A549 (cell line): ENCODE results near the gene MAPKAPK3. TPM values are rescaled to one million over a fixed set of nuclear protein-coding genes. Genes with fewer than 3 reads are reported as not detected.
"Not testable (repeated sequence)": the region's sequence is repeated elsewhere in the genome, so short reads cannot be mapped to it uniquely, and the experiment has no call there.

ENCODE experiments used
- ATAC-seq, 2 experiments: fragments of 200-7000 bp in 1 of 2; fragments of >200 bp in 1 of 2; cut with Nextera tagmentation in 1 of 2; cut with Tn5 transposase in 1 of 2; 3 replicates each; pipeline versions ENCODE4 v1.8.0 to v1.9.1; 2018 to 2020; ENCODE audit warnings: mild to moderate bottlenecking in 1 of 2, moderate library complexity in 1 of 2
- CTCF ChIA-PET: fragments of 300-600 bp; sonication (Branson Sonifier 250); formaldehyde crosslinking; extraction: SDS; loops from one replicate; lab custom pipeline; 2021; ENCODE audit warnings: antibody characterized with exemption, inconsistent platforms; lab: Yijun Ruan, JAX
- POLR2A ChIA-PET: fragments of 350-600 bp; formaldehyde crosslinking; extraction: SDS; loops from one replicate; lab custom pipeline; 2021; ENCODE audit warnings: antibody characterized with exemption, inconsistent platforms; lab: Yijun Ruan, JAX
- DNase-seq, 2 experiments: peaks; one replicate each; pipeline versions ENCODE4 v3.0.0 to v3.0.0-alpha.2; 2011 to 2016; ENCODE audit warnings: low read depth in 1 of 2, low spot score in 1 of 2
- FAIRE-seq: peaks from 2 replicates; lab custom pipeline; 2011; peaks lifted over from hg19 to GRCh38; lab: Jason Lieb, UNC
- H3K27ac ChIP-seq, 2 experiments: fragments of >200 bp; sonication (Bioruptor Twin); formaldehyde crosslinking; 3 replicates each; pipeline ENCODE4 v1.5.1; 2016 to 2017
- H3K4me1 ChIP-seq: fragments of >200 bp; sonication (Bioruptor Twin); formaldehyde crosslinking; 3 replicates; pipeline ENCODE4 v1.6.1; 2016
- H3K4me2 ChIP-seq: fragments of >200 bp; sonication (Bioruptor Twin); formaldehyde crosslinking; 3 replicates; pipeline ENCODE4 v1.6.1; 2016
- H3K4me3 ChIP-seq: fragments of >200 bp; sonication (Bioruptor Twin); formaldehyde crosslinking; 3 replicates; pipeline ENCODE4 v1.5.1; 2016
- H3K9me3 ChIP-seq: fragments of >200 bp; sonication (Bioruptor Twin); formaldehyde crosslinking; 3 replicates; pipeline ENCODE4 v1.6.1; 2016
- CBX2 ChIP-seq: fragments of 200-600 bp; sonication (generic); IDR thresholded peaks from 2 replicates; pipeline ENCODE4 v1.6.1; 2016; ENCODE audit warnings: low read depth, mild to moderate bottlenecking, borderline replicate concordance
- CBX8 ChIP-seq: fragments of 200-600 bp; sonication (generic); IDR thresholded peaks from 2 replicates; pipeline ENCODE4 v1.6.1; 2016
- CEBPB ChIP-seq, 2 experiments: fragments of >200 bp in 1 of 2; sonication (Bioruptor Twin) in 1 of 2; formaldehyde crosslinking in 1 of 2; IDR thresholded peaks; 2 replicates each; pipeline ENCODE4 v1.6.1; 2012 to 2016
- CHD2 ChIP-seq: fragments of 150-350 bp; IDR thresholded peaks from 2 replicates; pipeline ENCODE4 v1.6.1; 2014; ENCODE audit warnings: low read length; ENCODE audit not compliant: partially characterized antibody
- CTCF ChIP-seq: fragments of >200 bp; sonication (Bioruptor Twin); formaldehyde crosslinking; IDR thresholded peaks from 3 replicates; pipeline ENCODE4 v1.5.1; 2016
- E2F6 ChIP-seq: IDR thresholded peaks from 2 replicates; pipeline ENCODE4 v1.6.1; 2012; ENCODE audit warnings: low read depth, borderline replicate concordance
- EHMT2 ChIP-seq: fragments of 200-600 bp; sonication (generic); IDR thresholded peaks from 2 replicates; pipeline ENCODE4 v1.6.1; 2016; ENCODE audit warnings: antibody characterized with exemption, low read depth, mild to moderate bottlenecking, moderate library complexity
- FOSB ChIP-seq: fragments of 250-450 bp; sonication (Bioruptor Pico); IDR thresholded peaks from 2 replicates; pipeline ENCODE4 v1.5.0; 2020; ENCODE audit warnings: mild to moderate bottlenecking, moderate library complexity
- FOSL2 ChIP-seq, 2 experiments: fragments of 450-650 bp in 1 of 2; fragments of >200 bp in 1 of 2; sonication (Bioruptor Twin) in 1 of 2; formaldehyde crosslinking; IDR thresholded peaks; 2 replicates each; pipeline versions ENCODE4 v1.5.0 to v1.6.1; 2016 to 2020; ENCODE audit warnings: mild to moderate bottlenecking in 1 of 2, moderate library complexity in 1 of 2
- FOXS1 ChIP-seq: fragments of 250-450 bp; sonication (Bioruptor Pico); IDR thresholded peaks from 2 replicates; pipeline ENCODE4 v1.5.0; 2020; ENCODE audit warnings: mild to moderate bottlenecking, moderate library complexity
- GATA3 ChIP-seq: IDR thresholded peaks from 2 replicates; pipeline ENCODE4 v1.6.1; 2012; ENCODE audit warnings: borderline replicate concordance
- HDAC2 ChIP-seq: fragments of 200-600 bp; sonication (generic); IDR thresholded peaks from 2 replicates; pipeline ENCODE4 v1.6.1; 2016
- HMGXB4 ChIP-seq: fragments of 250-450 bp; sonication (Bioruptor Pico); IDR thresholded peaks from 2 replicates; pipeline ENCODE4 v1.5.0; 2021; ENCODE audit warnings: mild to moderate bottlenecking, moderate library complexity, borderline replicate concordance
- KDM1A ChIP-seq: fragments of 200-600 bp; sonication (generic); IDR thresholded peaks from 2 replicates; pipeline ENCODE4 v1.6.1; 2016; ENCODE audit warnings: low read depth, mild to moderate bottlenecking
- MAFK ChIP-seq: fragments of 450-650 bp; IDR thresholded peaks from 2 replicates; pipeline ENCODE4 v1.6.1; 2014; ENCODE audit not compliant: partially characterized antibody
- MAZ ChIP-seq: fragments of 150-350 bp; IDR thresholded peaks from 2 replicates; pipeline ENCODE4 v1.6.1; 2014; ENCODE audit warnings: antibody characterized with exemption, low read depth, low read length, borderline replicate concordance
- PBX3 ChIP-seq: IDR thresholded peaks from 2 replicates; pipeline ENCODE4 v1.6.1; 2012
- RAD21 ChIP-seq, 2 experiments: fragments of >200 bp in 1 of 2; sonication (Bioruptor Twin) in 1 of 2; formaldehyde crosslinking in 1 of 2; IDR thresholded peaks in 1 of 2; conservative IDR thresholded peaks in 1 of 2; 2 replicates in 1 of 2; 3 replicates in 1 of 2; pipeline ENCODE4 v1.6.1; 2012 to 2018; ENCODE audit warnings: inconsistent platforms in 1 of 2
- REST ChIP-seq: fragments of 200-600 bp; sonication (generic); IDR thresholded peaks from 2 replicates; pipeline ENCODE4 v1.6.1; 2016; ENCODE audit warnings: antibody characterized with exemption, mild to moderate bottlenecking, moderate library complexity
- SMC3 ChIP-seq: fragments of >200 bp; sonication (Bioruptor Twin); formaldehyde crosslinking; IDR thresholded peaks from 3 replicates; pipeline ENCODE4 v1.6.1; 2018; ENCODE audit warnings: inconsistent platforms
- TFCP2L1 ChIP-seq: fragments of 250-450 bp; sonication (Bioruptor Pico); IDR thresholded peaks from 2 replicates; pipeline ENCODE4 v1.5.0; 2021; ENCODE audit warnings: mild to moderate bottlenecking
- ZNF302 ChIP-seq: fragments of 250-450 bp; sonication (Bioruptor Pico); IDR thresholded peaks from 2 replicates; pipeline ENCODE4 v1.9.0; 2021; ENCODE audit warnings: inconsistent platforms, mild to moderate bottlenecking, moderate library complexity
- ZSCAN20 ChIP-seq: fragments of 250-450 bp; sonication (Bioruptor Pico); IDR thresholded peaks from 2 replicates; pipeline ENCODE4 v1.8.0; 2022; ENCODE audit warnings: mild to moderate bottlenecking, moderate library complexity
- WGBS: methylation state at CpG from one replicate; pipeline ENCODE4 v1.1.6; 2017; ENCODE audit errors: missing lambda C conversion rate; 5-methylcytosine and 5-hydroxymethylcytosine counted together
- polyA plus RNA-seq, 4 experiments: library from polyadenylated mRNA; depleted of rRNA in 3 of 4; stranded (reverse); fragments of >200 nt; fragmentation: RNase III in 1 of 4; extraction: RNeasy Plus Mini Kit Qiagen cat#74134 plus additional on column Dnase treatment in 1 of 4; gene quantifications; 2 replicates in 3 of 4; 3 replicates in 1 of 4; pipeline ENCODE4 v1.2.3, GENCODE V29; 2011 to 2017

The MAPKAPK3 gene
- polyA plus RNA-seq, 2 of the 4 experiments (the other 2 are of a cell fraction) = 14.6 to 16.5 TPM

DNA sequence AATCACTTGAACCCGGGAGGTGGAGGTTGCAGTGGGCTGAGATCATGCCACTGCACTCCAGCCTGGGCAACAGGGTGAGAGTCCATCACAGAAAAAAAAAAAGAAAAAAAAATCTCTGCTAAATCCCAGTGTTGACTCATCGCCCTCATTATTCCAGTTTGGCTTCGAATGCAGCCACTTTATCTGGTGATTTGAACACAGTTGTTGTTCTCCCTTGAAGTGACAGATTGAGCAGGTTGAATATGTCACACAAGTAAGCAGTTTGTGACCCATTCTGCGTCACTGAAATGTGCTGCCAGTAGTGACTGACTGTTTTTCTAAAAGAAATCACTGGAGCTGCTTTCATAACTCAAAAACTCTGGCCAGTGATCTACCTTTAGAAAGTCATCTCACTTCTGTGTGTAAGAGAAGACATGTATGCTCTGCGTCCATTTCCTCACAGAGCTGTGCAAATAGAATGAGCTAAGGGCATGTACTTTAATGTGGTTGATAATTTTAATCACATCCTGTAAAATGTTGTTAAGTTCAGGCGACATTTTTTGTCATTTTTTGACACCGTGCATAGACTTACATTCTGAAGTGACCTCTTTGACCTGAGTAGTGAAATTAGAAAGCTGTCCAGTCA lies 70.3 kb downstream of the MAPKAPK3 start:
- Histone ChIP-seq H3K4me3 (no peak overlapping the region), H3K4me2 (no peak overlapping the region), H3K9me3 (no peaks in the 10 kb centered on the region), H3K4me1 (no peaks in the 10 kb centered on the region), H3K27ac (no peak overlapping the region)
- FAIRE-seq (no peak), DNase-seq (no peak), ATAC-seq (no peak)
- ChIA-PET CTCF (interaction anchor here (0.6 to 1.4 kb wide), 3 partner anchors 12 to 71 kb away, joined by 3 to 4 read pairs (median 4); no protein-coding TSS in a partner anchor), POLR2A (no interaction called here)
- TF ChIP-seq MAFK = no peak
- no peak for TF ChIP-seq FOSL2 (IDR thresholded peaks at IDR 0.05)
- no peak for TF ChIP-seq FOSL2 (CRISPR knock-in tag; IDR thresholded peaks at IDR 0.05)
- TF ChIP-seq SMC3 = no peak
- TF ChIP-seq FOSB (CRISPR knock-in tag) = no peak
- no peak for TF ChIP-seq TFCP2L1 (CRISPR knock-in tag)
- no peak for TF ChIP-seq ZNF302 (CRISPR knock-in tag)
- no peak for TF ChIP-seq GATA3
- TF ChIP-seq CHD2 = no peak
- no peak for TF ChIP-seq KDM1A
- TF ChIP-seq CEBPB (IDR thresholded peaks at IDR 0.05) = no peak
- TF ChIP-seq HDAC2 = no peak
- no peak for TF ChIP-seq MAZ
- TF ChIP-seq CBX8 = no peak
- TF ChIP-seq ZSCAN20 (CRISPR knock-in tag) = no peak
- no peak for TF ChIP-seq E2F6
- TF ChIP-seq EHMT2 = no peak
- TF ChIP-seq CBX2 = no peak
- TF ChIP-seq RAD21 (conservative IDR thresholded peaks at IDR 0.05 in 1 of 2, IDR thresholded peaks at IDR 0.05 in 1 of 2) = no peak
- no peak for TF ChIP-seq FOXS1
- TF ChIP-seq REST = no peak
- WGBS = 36% methylated on average over 7 of the region's 7 CpGs

- DNase-seq = no peak
- Histone ChIP-seq H3K4me3 (no peak overlapping the region), H3K27ac (no peak overlapping the region), H3K9me3 (no peaks in the 10 kb centered on the region), H3K4me2 (no peak overlapping the region)
- WGBS = 51% methylated on average over 2 of the region's 2 CpGs
- POLR2A ChIA-PET = no interaction called here
- no peak for TF ChIP-seq HMGXB4 (CRISPR knock-in tag)
- no peak for TF ChIP-seq CTCF
- TF ChIP-seq PBX3 = no peak
- TF ChIP-seq, all 56 proteins: peak for 0
- no peak for FAIRE-seq
- ATAC-seq = no peak
- no peaks in the 10 kb centered on the region for H3K4me1 ChIP-seq
- CTCF ChIA-PET = no interaction called here
These were observed 71.0 kb downstream of the MAPKAPK3 start for GRCh38 chr3:50687916-50688315.

GRCh38 chr3:50688602-50689001 lies 71.7 kb downstream of the MAPKAPK3 start:
- H3K4me3 ChIP-seq, H3K9me3 ChIP-seq, H3K4me1 ChIP-seq, POLR2A ChIA-PET, H3K27ac ChIP-seq, ATAC-seq, DNase-seq, H3K4me2 ChIP-seq, FAIRE-seq: not testable (repeated sequence)
- WGBS = 48% methylated on average over 4 of the region's 4 CpGs
- CTCF ChIA-PET = interaction anchor here (1.1 kb wide), 1 partner anchor 14 kb away, joined by 3 read pairs; the partner anchor contains the start of gene DOCK3
